HCT116 (cell line): Measurements from ENCODE around the gene PLCXD1. TPM values are rescaled to one million over a fixed set of nuclear protein-coding genes. Genes with fewer than 3 reads are reported as not detected.

ENCODE experiments used
- ATAC-seq: fragments of 200-7000 bp; cut with Tn5 transposase; 2 replicates; pipeline ENCODE4 v1.9.1; 2020; ENCODE audit warnings: mild to moderate bottlenecking, moderate library complexity
- BruUV-seq: library from RNA; stranded (reverse); fragments of 400-500 nt; replicated peaks from 2 replicates; lab custom pipeline; 2021; lab: Mats Ljungman, UMichigan
- CTCF ChIA-PET: fragments of 300-600 bp; sonication (Branson Sonifier 250); formaldehyde crosslinking; loops from one replicate; lab custom pipeline; 2021; ENCODE audit warnings: antibody characterized with exemption; lab: Charles Lee
- POLR2A ChIA-PET: fragments of 300-600, 350-600 bp; sonication (Branson Sonifier 250); formaldehyde crosslinking; loops from one replicate; lab custom pipeline; 2021; ENCODE audit warnings: antibody characterized with exemption; lab: Charles Lee
- RAD21 ChIA-PET, 2 experiments: fragments of 300-600 bp; sonication (Branson Sonifier 250); formaldehyde crosslinking; loops; one replicate each; lab custom pipeline; 2023; ENCODE audit warnings: low total read pairs in 2 of 2; ENCODE audit not compliant: uncharacterized antibody in 2 of 2, unreplicated experiment in 2 of 2, low non-redundant PET in 1 of 2; lab: Charles Lee
- DNase-seq: peaks from one replicate; pipeline ENCODE4 v3.0.0-alpha.2; 2010; ENCODE audit warnings: low read depth, low spot score
- H2AFZ ChIP-seq: fragments of 200-600 bp; shearing (Covaris generic), sonication (generic); 2 replicates; pipeline ENCODE4 v1.6.1; 2017; ENCODE audit warnings: low read depth, mixed run types, mixed read lengths, antibody characterized with exemption, low read length; ENCODE audit not compliant: poor library complexity, severe bottlenecking
- H3K27ac ChIP-seq: 2 replicates; pipeline ENCODE4 v1.5.1; 2012; ENCODE audit warnings: low read depth, low read length
- H3K27me3 ChIP-seq: fragments of 200-600 bp; sonication (generic); 2 replicates; pipeline ENCODE4 v1.6.1; 2016; ENCODE audit warnings: mixed run types, low read length, mixed read lengths; ENCODE audit not compliant: insufficient read depth
- H3K36me3 ChIP-seq, 2 experiments: fragments of 200-500 bp in 1 of 2; fragments of 200-600 bp in 1 of 2; sonication (Bioruptor generic) in 1 of 2; sonication (generic) in 1 of 2; 2 replicates each; pipeline versions ENCODE4 v1.5.1 to v1.6.1; 2014 to 2016; ENCODE audit warnings: low read length in 2 of 2, inconsistent platforms in 1 of 2, mixed read lengths in 1 of 2, mixed run types in 1 of 2; ENCODE audit not compliant: insufficient read depth in 2 of 2, control insufficient read depth in 1 of 2
- H3K4me1 ChIP-seq, 2 experiments: fragments of 200-600 bp in 1 of 2; sonication (generic) in 1 of 2; 2 replicates each; pipeline versions ENCODE4 v1.5.1 to v1.6.1; 2012 to 2017; ENCODE audit warnings: low read length in 2 of 2, inconsistent platforms in 1 of 2, mild to moderate bottlenecking in 1 of 2, mixed read lengths in 1 of 2, mixed run types in 1 of 2, moderate library complexity in 1 of 2; ENCODE audit not compliant: insufficient read depth in 2 of 2, control insufficient read depth in 1 of 2
- H3K4me2 ChIP-seq: fragments of 200-600 bp; sonication (generic); 2 replicates; pipeline ENCODE4 v1.6.1; 2017; ENCODE audit warnings: mixed run types, low read length, mixed read lengths
- H3K4me3 ChIP-seq, 2 experiments: fragments of 200-600 bp in 1 of 2; sonication (generic) in 1 of 2; replicated peaks in 1 of 2; 2 replicates each; pipeline ENCODE4 v1.5.1; 2011 to 2016; ENCODE audit warnings: low read length in 2 of 2, control low read depth in 1 of 2, low read depth in 1 of 2, mild to moderate bottlenecking in 1 of 2, mixed read lengths in 1 of 2, mixed run types in 1 of 2
- H3K79me2 ChIP-seq: fragments of 200-600 bp; sonication (generic); 2 replicates; pipeline ENCODE4 v1.6.1; 2017; ENCODE audit warnings: mild to moderate bottlenecking, mixed run types, low read length, moderate library complexity, mixed read lengths; ENCODE audit not compliant: insufficient read depth
- H3K9ac ChIP-seq: fragments of 200-600 bp; sonication (generic); 2 replicates; pipeline ENCODE4 v1.6.1; 2016; ENCODE audit warnings: low read length, mixed read lengths
- H3K9me2 ChIP-seq: fragments of 200-600 bp; sonication (generic), shearing (Covaris generic); 2 replicates; pipeline ENCODE4 v1.6.1; 2017; ENCODE audit warnings: mixed run types, mild to moderate bottlenecking, moderate library complexity; ENCODE audit not compliant: insufficient read depth
- H3K9me3 ChIP-seq, 2 experiments: fragments of 200-500 bp in 1 of 2; fragments of 200-600 bp in 1 of 2; sonication (Bioruptor generic) in 1 of 2; sonication (generic) in 1 of 2; 2 replicates each; pipeline ENCODE4 v1.6.1; 2014 to 2017; ENCODE audit warnings: low read length in 2 of 2, mixed read lengths in 2 of 2, inconsistent platforms in 1 of 2, low read depth in 1 of 2, mild to moderate bottlenecking in 1 of 2, mixed run types in 1 of 2, moderate library complexity in 1 of 2; ENCODE audit not compliant: control insufficient read depth in 1 of 2, insufficient read depth in 1 of 2
- H4K20me1 ChIP-seq: fragments of 200-600 bp; sonication (generic), shearing (Covaris generic); 2 replicates; pipeline ENCODE4 v1.6.1; 2017; ENCODE audit warnings: mixed run types, mild to moderate bottlenecking, moderate library complexity; ENCODE audit not compliant: insufficient read depth
- EGR1 ChIP-seq: IDR thresholded peaks from 2 replicates; pipeline ENCODE4 v1.6.1; 2012; ENCODE audit warnings: low read depth
- EZH2 ChIP-seq: fragments of 200-600 bp; sonication (generic); IDR thresholded peaks from 2 replicates; pipeline ENCODE4 v1.6.1; 2017; ENCODE audit warnings: antibody characterized with exemption, mixed run types
- JUND ChIP-seq: IDR thresholded peaks from 2 replicates; pipeline ENCODE4 v1.6.1; 2012
- MAX ChIP-seq: IDR thresholded peaks from 2 replicates; pipeline ENCODE4 v1.6.1; 2012
- POLR2A ChIP-seq: IDR thresholded peaks from 2 replicates; pipeline ENCODE4 v1.7.0; 2011; ENCODE audit warnings: borderline replicate concordance; ENCODE audit not compliant: insufficient read depth, insufficient read length; ENCODE audit errors: extremely low read depth
- POLR2AphosphoS5 ChIP-seq: IDR thresholded peaks from 2 replicates; pipeline ENCODE4 v1.6.1; 2011; ENCODE audit warnings: mild to moderate bottlenecking, low read depth, low read length, moderate library complexity
- RAD21 ChIP-seq: IDR thresholded peaks from 2 replicates; pipeline ENCODE4 v1.6.1; 2012; ENCODE audit warnings: low read depth, mild to moderate bottlenecking
- REST ChIP-seq: IDR thresholded peaks from 2 replicates; pipeline ENCODE4 v1.6.1; 2012; ENCODE audit warnings: low read depth
- SP1 ChIP-seq: IDR thresholded peaks from 2 replicates; pipeline ENCODE4 v1.6.1; 2012; ENCODE audit warnings: low read depth
- SRF ChIP-seq: IDR thresholded peaks from 2 replicates; pipeline ENCODE4 v1.6.1; 2012; ENCODE audit warnings: low read depth
- YY1 ChIP-seq: IDR thresholded peaks from 2 replicates; pipeline ENCODE4 v1.6.1; 2011; ENCODE audit warnings: low read length, low read depth, moderate library complexity, mild to moderate bottlenecking; ENCODE audit not compliant: insufficient replicate concordance; ENCODE audit errors: extremely low read depth
- ZFX ChIP-seq: fragments of 450-650 bp; IDR thresholded peaks from 2 replicates; pipeline ENCODE4 v1.6.1; 2017
- intact Hi-C: fragments of 100-400 bp; cut with micrococcal nuclease; formaldehyde crosslinking; loops from 2 replicates; pipeline ENCODE4 v1.10.0; 2022
- total RNA-seq: library from RNA; stranded (reverse); gene quantifications from one replicate; pipeline ENCODE4 v1.2.1, GENCODE V29; 2021; ENCODE audit not compliant: unreplicated experiment

Gene PLCXD1
- total RNA-seq, 1 experiment from 2014 or later, result 26.3 TPM

GRCh38 chrX:319579-320125, 38.5 kb downstream of the PLCXD1 start (continued):
- TF ChIP-seq ZFX, result no peak
- TF ChIP-seq EGR1, result no peak
- no peak for TF ChIP-seq EZH2
- no peak for TF ChIP-seq POLR2AphosphoS5
- TF ChIP-seq RAD21, result no peak
- no peak for TF ChIP-seq MAX
- TF ChIP-seq SRF, result no peak
- TF ChIP-seq SP1, result no peak
- no peak for TF ChIP-seq REST
- no peak for TF ChIP-seq JUND
- TF ChIP-seq POLR2A, result no peak

GRCh38 chrX:320126-320783, 39.1 kb downstream of the PLCXD1 start:
- Histone ChIP-seq H3K9me2 (no peaks in the 10 kb centered on the region), H3K9me3 (no peaks in the 10 kb centered on the region), H2AFZ (no peak overlapping the region), H3K4me2 (peak overlapping the region; percentile 81), H4K20me1 (no peaks in the 10 kb centered on the region), H3K36me3 (no peaks in the 10 kb centered on the region), H3K4me3 (peak overlapping the region; percentile 72 to 76), H3K4me1 (peaks cover 3 to 27% of the 10 kb centered on the region in 2 experiments), H3K79me2 (peaks cover 13% of the 10 kb centered on the region; the same call in 1 of the 2 replicates), H3K27me3 (no peaks in the 10 kb centered on the region), H3K27ac (peak overlapping the region; percentile 85; the same call in 1 of the 2 replicates), H3K9ac (peak overlapping the region; percentile 93)
- intact Hi-C loops, result no loop called here
- no TSS peak for BruUV-seq
- POLR2A ChIA-PET, result no interaction called here
- RAD21 ChIA-PET, result no interaction called here
- ATAC-seq (no peak), DNase-seq (no peak)
- CTCF ChIA-PET, result no interaction called here
- no peak for TF ChIP-seq YY1
- no peak for TF ChIP-seq EZH2
